Mucosa of stomach (tissue), 1 donor: ENCODE measurements around the gene CNTNAP5.

ENCODE experiments used
- H3K27me3 ChIP-seq: one replicate; pipeline ENCODE4 v1.7.0; 2013; ENCODE audit warnings: mild to moderate bottlenecking, low read length; ENCODE audit not compliant: control insufficient read depth, insufficient read depth
- H3K36me3 ChIP-seq: one replicate; pipeline ENCODE4 v1.7.0; 2013; ENCODE audit warnings: low read length; ENCODE audit not compliant: control insufficient read depth, insufficient read depth
- H3K4me1 ChIP-seq: one replicate; pipeline ENCODE4 v1.7.0; 2013; ENCODE audit warnings: mild to moderate bottlenecking, low read length; ENCODE audit not compliant: control insufficient read depth, insufficient read depth
- H3K4me3 ChIP-seq: one replicate; pipeline ENCODE4 v1.7.0; 2013; ENCODE audit warnings: low read length
- H3K9ac ChIP-seq: one replicate; pipeline ENCODE4 v1.7.0; 2013; ENCODE audit warnings: mild to moderate bottlenecking, low read length, moderate library complexity
- H3K9me3 ChIP-seq: one replicate; pipeline ENCODE4 v1.7.0; 2013; ENCODE audit warnings: mild to moderate bottlenecking, low read length, moderate library complexity; ENCODE audit not compliant: control insufficient read depth
- donor health status: Pancreatic carcinoma.

CNTNAP5 gene

GRCh38 chr2:124778076-124778475 lies 753.0 kb downstream of the CNTNAP5 start:
- no peaks in the 10 kb centered on the region for H3K4me1 ChIP-seq
- no peaks in the 10 kb centered on the region for H3K27me3 ChIP-seq
- H3K4me3 ChIP-seq, result no peak overlapping the region
- no peak overlapping the region for H3K9ac ChIP-seq
- no peaks in the 10 kb centered on the region for H3K36me3 ChIP-seq
- no peaks in the 10 kb centered on the region for H3K9me3 ChIP-seq

GRCh38 chr2:124796647-124797046 lies 771.6 kb downstream of the CNTNAP5 start:
- H3K4me3 ChIP-seq, result no peak overlapping the region
- H3K9me3 ChIP-seq, result no peaks in the 10 kb centered on the region
- H3K36me3 ChIP-seq, result no peaks in the 10 kb centered on the region
- no peaks in the 10 kb centered on the region for H3K4me1 ChIP-seq
- no peaks in the 10 kb centered on the region for H3K27me3 ChIP-seq
- H3K9ac ChIP-seq, result no peak overlapping the region

- Histone ChIP-seq H3K36me3 (no peaks in the 10 kb centered on the region), H3K9ac (no peak overlapping the region), H3K4me1 (no peaks in the 10 kb centered on the region), H3K4me3 (no peak overlapping the region), H3K9me3 (no peaks in the 10 kb centered on the region), H3K27me3 (no peaks in the 10 kb centered on the region)
These were observed 772.0 kb downstream of the CNTNAP5 start for GRCh38 chr2:124797049-124797448.

- no peak overlapping the region for H3K9ac ChIP-seq
- no peaks in the 10 kb centered on the region for H3K9me3 ChIP-seq
- no peaks in the 10 kb centered on the region for H3K36me3 ChIP-seq
- H3K4me3 ChIP-seq, result no peak overlapping the region
- H3K4me1 ChIP-seq, result no peaks in the 10 kb centered on the region
- H3K27me3 ChIP-seq, result no peaks in the 10 kb centered on the region
These were observed 773.5 kb downstream of the CNTNAP5 start for GRCh38 chr2:124798551-124798950.

- H3K36me3 ChIP-seq, result no peaks in the 10 kb centered on the region
- H3K9me3 ChIP-seq, result no peaks in the 10 kb centered on the region
- no peak overlapping the region for H3K9ac ChIP-seq
- no peak overlapping the region for H3K4me3 ChIP-seq
- no peaks in the 10 kb centered on the region for H3K27me3 ChIP-seq
- H3K4me1 ChIP-seq, result no peaks in the 10 kb centered on the region
These were observed 779.2 kb downstream of the CNTNAP5 start for GRCh38 chr2:124804014-124804940.

GRCh38 chr2:124805060-124805459 lies 780.0 kb downstream of the CNTNAP5 start:
- Histone ChIP-seq H3K4me3 (no peak overlapping the region), H3K27me3 (no peaks in the 10 kb centered on the region), H3K36me3 (no peaks in the 10 kb centered on the region), H3K9ac (no peak overlapping the region), H3K4me1 (no peaks in the 10 kb centered on the region), H3K9me3 (no peaks in the 10 kb centered on the region)

- Histone ChIP-seq H3K36me3 (no peaks in the 10 kb centered on the region), H3K9me3 (no peaks in the 10 kb centered on the region), H3K4me3 (no peak overlapping the region), H3K27me3 (no peaks in the 10 kb centered on the region), H3K9ac (no peak overlapping the region), H3K4me1 (no peaks in the 10 kb centered on the region)
These were observed 785.0 kb downstream of the CNTNAP5 start for GRCh38 chr2:124810132-124810531.

GRCh38 chr2:124814968-124815745 lies 790.1 kb downstream of the CNTNAP5 start:
- Histone ChIP-seq H3K4me1 (no peaks in the 10 kb centered on the region), H3K27me3 (no peaks in the 10 kb centered on the region), H3K4me3 (no peak overlapping the region), H3K9ac (no peak overlapping the region), H3K36me3 (no peaks in the 10 kb centered on the region), H3K9me3 (no peaks in the 10 kb centered on the region)

- Histone ChIP-seq H3K27me3 (no peaks in the 10 kb centered on the region), H3K36me3 (no peaks in the 10 kb centered on the region), H3K4me1 (no peaks in the 10 kb centered on the region), H3K4me3 (no peak overlapping the region), H3K9me3 (no peaks in the 10 kb centered on the region), H3K9ac (no peak overlapping the region)
These were observed 790.9 kb downstream of the CNTNAP5 start for GRCh38 chr2:124816007-124816406.

GRCh38 chr2:124822516-124822915 lies 797.4 kb downstream of the CNTNAP5 start:
- H3K9me3 ChIP-seq, result no peaks in the 10 kb centered on the region
- H3K9ac ChIP-seq, result no peak overlapping the region

GRCh38 chr2:124824441-124824840 lies 799.4 kb downstream of the CNTNAP5 start:
- Histone ChIP-seq H3K9me3 (no peaks in the 10 kb centered on the region), H3K36me3 (no peaks in the 10 kb centered on the region), H3K4me1 (no peaks in the 10 kb centered on the region), H3K9ac (no peak overlapping the region), H3K4me3 (no peak overlapping the region), H3K27me3 (no peaks in the 10 kb centered on the region)

More at GRCh38 chr2:124822516-124822915, 797.4 kb downstream of the CNTNAP5 start:
- no peaks in the 10 kb centered on the region for H3K36me3 ChIP-seq
- no peak overlapping the region for H3K4me3 ChIP-seq
- no peaks in the 10 kb centered on the region for H3K4me1 ChIP-seq
- no peaks in the 10 kb centered on the region for H3K27me3 ChIP-seq

GRCh38 chr2:124832521-124832920 lies 807.4 kb downstream of the CNTNAP5 start:
- no peak overlapping the region for H3K9ac ChIP-seq
- no peaks in the 10 kb centered on the region for H3K9me3 ChIP-seq

More at GRCh38 chr2:124832521-124832920, 807.4 kb downstream of the CNTNAP5 start:
- no peaks in the 10 kb centered on the region for H3K27me3 ChIP-seq
- no peaks in the 10 kb centered on the region for H3K36me3 ChIP-seq
- no peak overlapping the region for H3K4me3 ChIP-seq
- H3K4me1 ChIP-seq, result no peaks in the 10 kb centered on the region
